Stomach smooth muscle (tissue), 2 donors: ENCODE results near the gene APOOL.

ENCODE experiments used
- H3K27ac ChIP-seq: one replicate; pipeline ENCODE4 v1.7.0; 2013; ENCODE audit warnings: mild to moderate bottlenecking, low read length, inconsistent platforms
- H3K27me3 ChIP-seq, 2 donors: one replicate each; pipeline ENCODE4 v1.7.0; 2013; ENCODE audit warnings: low read length in 2 of 2; ENCODE audit not compliant: insufficient read depth in 2 of 2, control insufficient read depth in 1 of 2
- H3K36me3 ChIP-seq, 2 donors: one replicate each; pipeline ENCODE4 v1.7.0; 2013; ENCODE audit warnings: low read length in 2 of 2; ENCODE audit not compliant: control insufficient read depth in 2 of 2, insufficient read depth in 2 of 2
- H3K4me1 ChIP-seq: one replicate; pipeline ENCODE4 v1.7.0; 2013; ENCODE audit warnings: low read length; ENCODE audit not compliant: control insufficient read depth, insufficient read depth
- H3K4me3 ChIP-seq, 2 donors: one replicate each; pipeline ENCODE4 v1.7.0; 2013; ENCODE audit warnings: low read length in 2 of 2
- H3K9ac ChIP-seq, 2 donors: one replicate each; pipeline ENCODE4 v1.7.0; 2013; ENCODE audit warnings: low read length in 2 of 2, mild to moderate bottlenecking in 1 of 2
- H3K9me3 ChIP-seq, 2 donors: one replicate each; pipeline ENCODE4 v1.7.0; 2013; ENCODE audit warnings: low read length in 2 of 2; ENCODE audit not compliant: control insufficient read depth in 2 of 2
- donor health status: healthy.
- donor health status: Pancreatic carcinoma.

Gene APOOL

GRCh38 chrX:85115252-85115651 lies 111.6 kb downstream of the APOOL start:
- H3K9ac ChIP-seq = no peak overlapping the region
- H3K36me3 ChIP-seq = no peaks in the 10 kb centered on the region
- H3K27me3 ChIP-seq = peaks cover 0 to 10% of the 10 kb centered on the region in 2 donors
- H3K27ac ChIP-seq = no peak overlapping the region
- no peaks in the 10 kb centered on the region for H3K4me1 ChIP-seq
- H3K4me3 ChIP-seq = no peak overlapping the region
- no peaks in the 10 kb centered on the region for H3K9me3 ChIP-seq

- Histone ChIP-seq H3K9me3 (no peaks in the 10 kb centered on the region), H3K4me1 (no peaks in the 10 kb centered on the region), H3K4me3 (no peak overlapping the region), H3K27ac (no peak overlapping the region), H3K36me3 (no peaks in the 10 kb centered on the region), H3K9ac (no peak overlapping the region), H3K27me3 (no peaks in the 10 kb centered on the region)
Observed at GRCh38 chrX:85136409-85136808, 132.7 kb downstream of the APOOL start.

GRCh38 chrX:85139422-85139821 lies 135.7 kb downstream of the APOOL start:
- Histone ChIP-seq H3K36me3 (no peaks in the 10 kb centered on the region), H3K4me1 (no peaks in the 10 kb centered on the region), H3K9me3 (no peaks in the 10 kb centered on the region), H3K27ac (no peak overlapping the region), H3K4me3 (no peak overlapping the region), H3K27me3 (no peaks in the 10 kb centered on the region), H3K9ac (no peak overlapping the region)

GRCh38 chrX:85140964-85141363 lies 137.3 kb downstream of the APOOL start:
- Histone ChIP-seq H3K4me3 (no peak overlapping the region), H3K36me3 (no peaks in the 10 kb centered on the region), H3K4me1 (no peaks in the 10 kb centered on the region), H3K9me3 (no peaks in the 10 kb centered on the region), H3K27me3 (no peaks in the 10 kb centered on the region), H3K27ac (no peak overlapping the region), H3K9ac (no peak overlapping the region)
